WTC11 (cell line): ENCODE data around the gene KNDC1. TPM values are rescaled to one million over a fixed set of nuclear protein-coding genes. Genes with fewer than 3 reads are reported as not detected.

ENCODE experiments used
- ATAC-seq: fragments of 200-7000 bp; cut with Tn5 transposase; 2 replicates; pipeline ENCODE4 v1.10.0; 2021; ENCODE audit warnings: mild to moderate bottlenecking, moderate library complexity
- CTCF ChIA-PET: fragments of 300-600 bp; sonication (Branson Sonifier 250); formaldehyde crosslinking; loops from one replicate; lab custom pipeline; 2021; ENCODE audit warnings: antibody characterized with exemption; lab: Charles Lee
- POLR2A ChIA-PET: fragments of 350-600 bp; sonication (Branson Sonifier 250); formaldehyde crosslinking; loops from one replicate; lab custom pipeline; 2021; ENCODE audit warnings: antibody characterized with exemption; lab: Charles Lee
- DNase-seq: peaks from one replicate; pipeline ENCODE4 v3.0.0; 2021; ENCODE audit warnings: low spot score
- H3K27ac Mint-ChIP-seq: 2 replicates; pipeline ENCODE4 v1.8.0; 2021; ENCODE audit warnings: mixed read lengths
- H3K27me3 Mint-ChIP-seq: 2 replicates; pipeline ENCODE4 v1.8.0; 2021; ENCODE audit warnings: low read depth, mild to moderate bottlenecking, moderate library complexity, mixed read lengths
- H3K36me3 Mint-ChIP-seq: 2 replicates; pipeline ENCODE4 v1.8.0; 2021; ENCODE audit warnings: mixed read lengths
- H3K4me1 Mint-ChIP-seq: 2 replicates; pipeline ENCODE4 v1.8.0; 2022; ENCODE audit warnings: mixed read lengths
- H3K4me3 Mint-ChIP-seq: 2 replicates; pipeline ENCODE4 v1.8.0; 2021; ENCODE audit warnings: mild to moderate bottlenecking, moderate library complexity, mixed read lengths
- H3K9me3 Mint-ChIP-seq: 2 replicates; pipeline ENCODE4 v1.8.0; 2021; ENCODE audit warnings: mixed read lengths
- IRF2 ChIP-seq: sonication (generic); formaldehyde crosslinking; IDR thresholded peaks from 2 replicates; pipeline ENCODE4 v1.8.0; 2022; ENCODE audit warnings: low read depth, missing genetic modification reagents, borderline replicate concordance
- JAZF1 ChIP-seq: fragments of 250-450 bp; sonication (Bioruptor Pico); IDR thresholded peaks from 2 replicates; pipeline ENCODE4 v1.9.0; 2021; ENCODE audit warnings: moderate library complexity, mild to moderate bottlenecking, inconsistent platforms
- JUN ChIP-seq: sonication (generic); formaldehyde crosslinking; IDR thresholded peaks from 2 replicates; pipeline ENCODE4 v1.8.0; 2023; ENCODE audit warnings: mild to moderate bottlenecking, missing genetic modification reagents
- NR2C2 ChIP-seq: sonication (generic); formaldehyde crosslinking; IDR thresholded peaks from 2 replicates; pipeline ENCODE4 v1.8.0; 2022; ENCODE audit warnings: mild to moderate bottlenecking, missing genetic modification reagents
- RELA ChIP-seq: sonication (generic); formaldehyde crosslinking; IDR thresholded peaks from 2 replicates; pipeline ENCODE4 v1.8.1; 2022; ENCODE audit warnings: missing genetic modification reagents, mild to moderate bottlenecking, borderline replicate concordance
- SMAD3 ChIP-seq: sonication (generic); formaldehyde crosslinking; IDR thresholded peaks from 2 replicates; pipeline ENCODE4 v1.8.0; 2022; ENCODE audit warnings: missing genetic modification reagents, mild to moderate bottlenecking, borderline replicate concordance
- SMAD4 ChIP-seq: sonication (generic); formaldehyde crosslinking; IDR thresholded peaks from 2 replicates; pipeline ENCODE4 v1.8.0; 2022; ENCODE audit warnings: mild to moderate bottlenecking, missing genetic modification reagents
- TEAD4 ChIP-seq: sonication (generic); formaldehyde crosslinking; IDR thresholded peaks from 2 replicates; pipeline ENCODE4 v1.8.0; 2022; ENCODE audit warnings: mild to moderate bottlenecking, missing genetic modification reagents
- ZNF263 ChIP-seq: sonication (generic); formaldehyde crosslinking; IDR thresholded peaks from 2 replicates; pipeline ENCODE4 v1.8.1; 2022; ENCODE audit warnings: low read depth, mild to moderate bottlenecking, moderate library complexity, missing genetic modification reagents
- ZNF317 ChIP-seq: sonication (generic); formaldehyde crosslinking; IDR thresholded peaks from 2 replicates; pipeline ENCODE4 v1.8.1; 2023; ENCODE audit warnings: low read depth, mild to moderate bottlenecking, moderate library complexity, missing genetic modification reagents, borderline replicate concordance
- ZNF423 ChIP-seq: fragments of 250-450 bp; sonication (Bioruptor Pico); IDR thresholded peaks from 2 replicates; pipeline ENCODE4 v2.1.2; 2022; ENCODE audit warnings: mild to moderate bottlenecking, moderate library complexity
- total RNA-seq: library from RNA; stranded (reverse); gene quantifications from 3 replicates; pipeline ENCODE4 v1.2.3, GENCODE V29; 2021
- TF ChIP-seq, protein P1 (sequence below): sonication (generic); formaldehyde crosslinking; IDR thresholded peaks from 2 replicates; pipeline ENCODE4 v1.8.1; 2023; ENCODE audit warnings: mild to moderate bottlenecking, missing genetic modification reagents, borderline replicate concordance
- TF ChIP-seq, protein P2 (sequence below): sonication (generic); formaldehyde crosslinking; IDR thresholded peaks from 2 replicates; pipeline ENCODE4 v1.8.1; 2023; ENCODE audit warnings: mild to moderate bottlenecking, missing genetic modification reagents
- TF ChIP-seq, protein P3 (sequence below): sonication (generic); formaldehyde crosslinking; IDR thresholded peaks from 2 replicates; pipeline ENCODE4 v1.8.0; 2022; ENCODE audit warnings: mild to moderate bottlenecking, missing genetic modification reagents
- TF ChIP-seq, protein P4 (sequence below): sonication (generic); formaldehyde crosslinking; conservative IDR thresholded peaks from 2 replicates; pipeline ENCODE4 v1.8.1; 2022; ENCODE audit warnings: mild to moderate bottlenecking, missing genetic modification reagents
- TF ChIP-seq, protein P5 (sequence below): sonication (generic); formaldehyde crosslinking; IDR thresholded peaks from 2 replicates; pipeline ENCODE4 v1.8.1; 2023; ENCODE audit warnings: mild to moderate bottlenecking, missing genetic modification reagents, moderate library complexity
- TF ChIP-seq, protein P6 (sequence below): sonication (generic); formaldehyde crosslinking; IDR thresholded peaks from 2 replicates; pipeline ENCODE4 v1.8.1; 2023; ENCODE audit warnings: mild to moderate bottlenecking, moderate library complexity, missing genetic modification reagents

KNDC1 gene
- total RNA-seq, 1 experiment from 2014 or later = 26.6 TPM

DNA sequence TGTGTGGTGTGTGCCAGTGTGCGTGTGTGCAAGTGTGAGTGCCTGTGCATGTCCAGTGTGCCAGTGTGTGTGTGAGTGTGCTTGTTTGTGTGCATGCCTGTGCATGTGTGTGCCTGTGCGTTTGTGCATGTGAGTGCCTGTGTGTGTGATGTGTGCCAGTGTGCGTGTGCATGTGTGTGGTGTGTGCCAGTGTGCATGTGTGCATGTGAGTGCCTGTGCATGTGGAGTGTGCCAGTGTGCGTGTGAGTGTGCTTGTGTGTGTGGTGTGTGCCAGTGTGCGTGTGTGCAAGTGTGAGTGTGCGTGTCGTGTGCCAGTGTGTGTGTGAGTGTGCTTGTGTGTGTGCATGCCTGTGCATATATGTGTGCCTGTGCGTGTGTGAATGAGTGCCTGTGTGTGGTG is 38.5 kb upstream of the KNDC1 start (continued):
- TF ChIP-seq, protein P1, sequence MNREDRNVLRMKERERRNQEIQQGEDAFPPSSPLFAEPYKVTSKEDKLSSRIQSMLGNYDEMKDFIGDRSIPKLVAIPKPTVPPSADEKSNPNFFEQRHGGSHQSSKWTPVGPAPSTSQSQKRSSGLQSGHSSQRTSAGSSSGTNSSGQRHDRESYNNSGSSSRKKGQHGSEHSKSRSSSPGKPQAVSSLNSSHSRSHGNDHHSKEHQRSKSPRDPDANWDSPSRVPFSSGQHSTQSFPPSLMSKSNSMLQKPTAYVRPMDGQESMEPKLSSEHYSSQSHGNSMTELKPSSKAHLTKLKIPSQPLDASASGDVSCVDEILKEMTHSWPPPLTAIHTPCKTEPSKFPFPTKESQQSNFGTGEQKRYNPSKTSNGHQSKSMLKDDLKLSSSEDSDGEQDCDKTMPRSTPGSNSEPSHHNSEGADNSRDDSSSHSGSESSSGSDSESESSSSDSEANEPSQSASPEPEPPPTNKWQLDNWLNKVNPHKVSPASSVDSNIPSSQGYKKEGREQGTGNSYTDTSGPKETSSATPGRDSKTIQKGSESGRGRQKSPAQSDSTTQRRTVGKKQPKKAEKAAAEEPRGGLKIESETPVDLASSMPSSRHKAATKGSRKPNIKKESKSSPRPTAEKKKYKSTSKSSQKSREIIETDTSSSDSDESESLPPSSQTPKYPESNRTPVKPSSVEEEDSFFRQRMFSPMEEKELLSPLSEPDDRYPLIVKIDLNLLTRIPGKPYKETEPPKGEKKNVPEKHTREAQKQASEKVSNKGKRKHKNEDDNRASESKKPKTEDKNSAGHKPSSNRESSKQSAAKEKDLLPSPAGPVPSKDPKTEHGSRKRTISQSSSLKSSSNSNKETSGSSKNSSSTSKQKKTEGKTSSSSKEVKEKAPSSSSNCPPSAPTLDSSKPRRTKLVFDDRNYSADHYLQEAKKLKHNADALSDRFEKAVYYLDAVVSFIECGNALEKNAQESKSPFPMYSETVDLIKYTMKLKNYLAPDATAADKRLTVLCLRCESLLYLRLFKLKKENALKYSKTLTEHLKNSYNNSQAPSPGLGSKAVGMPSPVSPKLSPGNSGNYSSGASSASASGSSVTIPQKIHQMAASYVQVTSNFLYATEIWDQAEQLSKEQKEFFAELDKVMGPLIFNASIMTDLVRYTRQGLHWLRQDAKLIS = no peak
- no peak for TF ChIP-seq JUN (CRISPR knock-in tag)
- TF ChIP-seq, protein P2, sequence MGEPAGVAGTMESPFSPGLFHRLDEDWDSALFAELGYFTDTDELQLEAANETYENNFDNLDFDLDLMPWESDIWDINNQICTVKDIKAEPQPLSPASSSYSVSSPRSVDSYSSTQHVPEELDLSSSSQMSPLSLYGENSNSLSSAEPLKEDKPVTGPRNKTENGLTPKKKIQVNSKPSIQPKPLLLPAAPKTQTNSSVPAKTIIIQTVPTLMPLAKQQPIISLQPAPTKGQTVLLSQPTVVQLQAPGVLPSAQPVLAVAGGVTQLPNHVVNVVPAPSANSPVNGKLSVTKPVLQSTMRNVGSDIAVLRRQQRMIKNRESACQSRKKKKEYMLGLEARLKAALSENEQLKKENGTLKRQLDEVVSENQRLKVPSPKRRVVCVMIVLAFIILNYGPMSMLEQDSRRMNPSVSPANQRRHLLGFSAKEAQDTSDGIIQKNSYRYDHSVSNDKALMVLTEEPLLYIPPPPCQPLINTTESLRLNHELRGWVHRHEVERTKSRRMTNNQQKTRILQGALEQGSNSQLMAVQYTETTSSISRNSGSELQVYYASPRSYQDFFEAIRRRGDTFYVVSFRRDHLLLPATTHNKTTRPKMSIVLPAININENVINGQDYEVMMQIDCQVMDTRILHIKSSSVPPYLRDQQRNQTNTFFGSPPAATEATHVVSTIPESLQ (CRISPR knock-in tag) = no peak
- 0 out of 2 replicates have a peak, but pooled peaks have one; percentile 37 for TF ChIP-seq NR2C2
- TF ChIP-seq, all 79 proteins: peak for 2

DNA sequence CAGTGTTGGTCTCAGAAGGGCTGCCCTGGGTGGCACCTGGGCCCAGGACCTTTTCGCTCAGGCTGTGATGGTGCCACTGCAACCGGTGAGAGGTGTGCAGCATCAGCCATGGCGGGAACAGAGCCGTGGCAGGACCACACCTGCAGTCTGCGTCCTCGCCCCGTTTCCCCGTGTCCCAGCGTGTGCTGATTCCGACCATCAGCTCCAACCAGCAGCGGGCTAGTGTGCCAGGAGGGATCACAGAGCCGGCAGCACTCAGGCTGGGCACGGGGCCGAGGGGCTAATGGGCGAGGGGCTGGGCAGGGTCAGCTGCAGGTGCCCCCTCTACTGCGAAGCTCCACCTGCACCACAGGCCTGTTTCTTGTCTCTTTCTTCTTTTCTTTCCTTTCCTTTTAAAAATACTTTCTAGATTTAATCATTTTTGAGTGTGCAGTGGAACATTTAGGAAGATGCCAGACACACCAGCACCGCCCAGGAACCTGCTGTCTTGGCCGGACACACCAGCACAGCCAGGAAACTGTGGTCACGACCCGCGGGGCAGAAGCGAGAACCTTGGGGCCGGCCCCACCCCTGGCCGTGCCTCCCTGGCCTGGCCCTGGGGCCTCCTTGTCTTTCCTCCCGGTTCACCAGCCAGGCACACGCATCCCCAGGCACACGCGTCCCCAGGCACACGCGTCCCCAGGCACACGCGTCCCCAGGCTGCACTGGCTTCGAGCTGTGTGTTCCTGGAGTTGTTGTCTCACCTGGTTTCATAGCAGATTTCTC is 37.7 kb upstream of the KNDC1 start:
- ChIA-PET POLR2A (no interaction called here), CTCF (no interaction called here)
- H3K36me3 Mint-ChIP-seq = peaks cover 14% of the 10 kb centered on the region
- TF ChIP-seq TEAD4 (CRISPR knock-in tag) (no peak), JAZF1 (CRISPR knock-in tag) (no peak), SMAD3 (CRISPR knock-in tag) (no peak), IRF2 (CRISPR knock-in tag) (no peak)
- TF ChIP-seq, protein P3, sequence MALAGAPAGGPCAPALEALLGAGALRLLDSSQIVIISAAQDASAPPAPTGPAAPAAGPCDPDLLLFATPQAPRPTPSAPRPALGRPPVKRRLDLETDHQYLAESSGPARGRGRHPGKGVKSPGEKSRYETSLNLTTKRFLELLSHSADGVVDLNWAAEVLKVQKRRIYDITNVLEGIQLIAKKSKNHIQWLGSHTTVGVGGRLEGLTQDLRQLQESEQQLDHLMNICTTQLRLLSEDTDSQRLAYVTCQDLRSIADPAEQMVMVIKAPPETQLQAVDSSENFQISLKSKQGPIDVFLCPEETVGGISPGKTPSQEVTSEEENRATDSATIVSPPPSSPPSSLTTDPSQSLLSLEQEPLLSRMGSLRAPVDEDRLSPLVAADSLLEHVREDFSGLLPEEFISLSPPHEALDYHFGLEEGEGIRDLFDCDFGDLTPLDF (CRISPR knock-in tag) = no peak
- TF ChIP-seq, protein P4, sequence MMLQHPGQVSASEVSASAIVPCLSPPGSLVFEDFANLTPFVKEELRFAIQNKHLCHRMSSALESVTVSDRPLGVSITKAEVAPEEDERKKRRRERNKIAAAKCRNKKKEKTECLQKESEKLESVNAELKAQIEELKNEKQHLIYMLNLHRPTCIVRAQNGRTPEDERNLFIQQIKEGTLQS (CRISPR knock-in tag) = no peak
- H3K4me3 Mint-ChIP-seq = no peak overlapping the region
- DNase-seq (no peak), ATAC-seq (no peak)
- peaks cover 18% of the 10 kb centered on the region for H3K9me3 Mint-ChIP-seq
- H3K27ac Mint-ChIP-seq = 0 out of 2 replicates have a peak overlapping the region, but pooled peaks have one; percentile 45
- H3K4me1 Mint-ChIP-seq = no peaks in the 10 kb centered on the region
- H3K27me3 Mint-ChIP-seq = no peaks in the 10 kb centered on the region; the same call in 1 of the 2 replicates

DNA sequence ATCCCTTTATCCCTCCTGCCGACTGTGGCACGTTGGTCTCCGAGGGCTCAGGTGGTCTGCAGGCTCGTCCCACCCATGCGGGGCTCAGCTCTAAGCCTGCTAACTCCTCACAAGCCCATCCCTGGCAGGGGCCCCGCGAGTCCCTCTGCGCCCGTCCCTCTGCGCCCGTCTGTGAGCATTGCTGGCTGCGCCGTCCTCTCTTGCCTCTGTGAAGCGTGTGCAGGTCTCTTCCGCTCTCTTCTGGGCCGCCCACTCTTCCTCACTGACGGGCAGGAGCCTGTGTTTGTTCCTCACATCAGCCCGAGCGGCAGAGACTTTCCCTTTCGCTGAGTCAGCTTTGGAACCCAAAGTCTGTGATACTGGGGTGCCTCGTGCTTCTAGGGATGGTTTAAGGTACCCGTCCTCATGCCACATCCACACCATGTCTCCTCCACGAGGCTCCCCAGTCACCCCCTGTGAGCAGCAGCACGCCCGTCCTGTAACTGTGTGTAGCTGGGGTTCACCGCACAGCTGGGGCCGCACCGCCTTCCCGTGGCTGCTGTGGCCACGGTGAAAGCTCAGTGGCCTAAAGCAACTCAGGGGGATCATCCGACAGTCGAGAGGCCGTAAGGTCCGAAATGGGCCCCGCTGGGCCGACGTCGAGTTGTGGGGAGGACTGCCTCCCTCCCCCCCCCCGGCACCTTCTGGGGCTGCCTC is 36.8 kb upstream of the KNDC1 start:
- ChIA-PET POLR2A (no interaction called here), CTCF (interaction anchor here (1.6 kb wide), 2 partner anchors 185 to 273 kb away, joined by 3 read pairs; no protein-coding TSS in a partner anchor)
- no peaks in the 10 kb centered on the region; the same call in 1 of the 2 replicates for H3K27me3 Mint-ChIP-seq
- H3K27ac Mint-ChIP-seq = 0 out of 2 replicates have a peak overlapping the region, but pooled peaks have one; percentile 45
- ATAC-seq = no peak
- peaks cover 13% of the 10 kb centered on the region for H3K36me3 Mint-ChIP-seq
- no peak overlapping the region for H3K4me3 Mint-ChIP-seq
- DNase-seq = no peak
- no peaks in the 10 kb centered on the region for H3K4me1 Mint-ChIP-seq
- peaks cover 16% of the 10 kb centered on the region for H3K9me3 Mint-ChIP-seq
- TF ChIP-seq RELA (no peak), SMAD4 (CRISPR knock-in tag) (no peak), ZNF263 (no peak), ZNF317 (no peak), ZNF423 (CRISPR knock-in tag) (no peak)
- TF ChIP-seq, protein P5, sequence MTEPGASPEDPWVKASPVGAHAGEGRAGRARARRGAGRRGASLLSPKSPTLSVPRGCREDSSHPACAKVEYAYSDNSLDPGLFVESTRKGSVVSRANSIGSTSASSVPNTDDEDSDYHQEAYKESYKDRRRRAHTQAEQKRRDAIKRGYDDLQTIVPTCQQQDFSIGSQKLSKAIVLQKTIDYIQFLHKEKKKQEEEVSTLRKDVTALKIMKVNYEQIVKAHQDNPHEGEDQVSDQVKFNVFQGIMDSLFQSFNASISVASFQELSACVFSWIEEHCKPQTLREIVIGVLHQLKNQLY (CRISPR knock-in tag) = no peak
- TF ChIP-seq, protein P6, sequence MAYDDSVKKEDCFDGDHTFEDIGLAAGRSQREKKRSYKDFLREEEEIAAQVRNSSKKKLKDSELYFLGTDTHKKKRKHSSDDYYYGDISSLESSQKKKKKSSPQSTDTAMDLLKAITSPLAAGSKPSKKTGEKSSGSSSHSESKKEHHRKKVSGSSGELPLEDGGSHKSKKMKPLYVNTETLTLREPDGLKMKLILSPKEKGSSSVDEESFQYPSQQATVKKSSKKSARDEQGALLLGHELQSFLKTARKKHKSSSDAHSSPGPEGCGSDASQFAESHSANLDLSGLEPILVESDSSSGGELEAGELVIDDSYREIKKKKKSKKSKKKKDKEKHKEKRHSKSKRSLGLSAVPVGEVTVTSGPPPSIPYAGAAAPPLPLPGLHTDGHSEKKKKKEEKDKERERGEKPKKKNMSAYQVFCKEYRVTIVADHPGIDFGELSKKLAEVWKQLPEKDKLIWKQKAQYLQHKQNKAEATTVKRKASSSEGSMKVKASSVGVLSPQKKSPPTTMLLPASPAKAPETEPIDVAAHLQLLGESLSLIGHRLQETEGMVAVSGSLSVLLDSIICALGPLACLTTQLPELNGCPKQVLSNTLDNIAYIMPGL = no peak
